MCF 10A (cell line): ENCODE results near the gene RNF11. TPM values are rescaled to one million over a fixed set of nuclear protein-coding genes. Genes with fewer than 3 reads are reported as not detected.

Experiments
- BruUV-seq: library from RNA; stranded (reverse); fragments of 400-500 nt; replicated peaks from 2 replicates; lab custom pipeline; 2021; lab: Mats Ljungman, UMichigan
- CTCF ChIA-PET: fragments of 300-600 bp; sonication (Branson Sonifier 250); formaldehyde crosslinking; extraction: SDS; loops from one replicate; lab custom pipeline; 2021; ENCODE audit warnings: antibody characterized with exemption, inconsistent platforms; lab: Yijun Ruan, JAX
- POLR2A ChIA-PET: fragments of 300-600, 350-650 bp; sonication (Branson Sonifier 250); formaldehyde crosslinking; extraction: SDS; loops from one replicate; lab custom pipeline; 2020; ENCODE audit warnings: antibody characterized with exemption, inconsistent platforms; lab: Yijun Ruan, JAX
- DNase-seq: peaks from one replicate; pipeline ENCODE4 v3.0.0-alpha.2; 2018; ENCODE audit not compliant: unreplicated experiment
- H3K27ac Mint-ChIP-seq: one replicate; pipeline ENCODE4 v1.8.0; 2022; ENCODE audit warnings: mild to moderate bottlenecking, low read depth, mixed read lengths; ENCODE audit not compliant: unreplicated experiment
- H3K27me3 Mint-ChIP-seq: one replicate; pipeline ENCODE4 v1.8.0; 2022; ENCODE audit warnings: mixed read lengths; ENCODE audit not compliant: insufficient read depth, unreplicated experiment
- H3K36me3 Mint-ChIP-seq: one replicate; pipeline ENCODE4 v1.8.0; 2022; ENCODE audit warnings: mild to moderate bottlenecking, moderate library complexity, mixed read lengths; ENCODE audit not compliant: insufficient read depth, unreplicated experiment
- H3K4me1 Mint-ChIP-seq: one replicate; pipeline ENCODE4 v1.8.0; 2022; ENCODE audit warnings: mixed read lengths; ENCODE audit not compliant: insufficient read depth, unreplicated experiment
- H3K4me3 Mint-ChIP-seq: one replicate; pipeline ENCODE4 v1.8.0; 2022; ENCODE audit warnings: mild to moderate bottlenecking, moderate library complexity, mixed read lengths; ENCODE audit not compliant: unreplicated experiment
- H3K9me3 Mint-ChIP-seq: one replicate; pipeline ENCODE4 v1.8.0; 2022; ENCODE audit warnings: mixed read lengths; ENCODE audit not compliant: unreplicated experiment
- intact Hi-C: fragments of 100-400 bp; cut with micrococcal nuclease; formaldehyde crosslinking; loops from 2 replicates; pipeline ENCODE4 v1.14.1; 2022
- total RNA-seq: library from RNA; stranded (reverse); gene quantifications from 2 replicates; pipeline ENCODE4 v1.2.3, GENCODE V29; 2022
- TF ChIP-seq, protein P1 (sequence below): fragments of 200-600 bp; IDR thresholded peaks from one replicate; pipeline ENCODE4 v1.8.0; 2022; ENCODE audit warnings: antibody characterized with exemption, mild to moderate bottlenecking; ENCODE audit not compliant: unreplicated experiment

The RNF11 gene
- total RNA-seq, 1 experiment from 2014 or later: 73.1 TPM

DNA sequence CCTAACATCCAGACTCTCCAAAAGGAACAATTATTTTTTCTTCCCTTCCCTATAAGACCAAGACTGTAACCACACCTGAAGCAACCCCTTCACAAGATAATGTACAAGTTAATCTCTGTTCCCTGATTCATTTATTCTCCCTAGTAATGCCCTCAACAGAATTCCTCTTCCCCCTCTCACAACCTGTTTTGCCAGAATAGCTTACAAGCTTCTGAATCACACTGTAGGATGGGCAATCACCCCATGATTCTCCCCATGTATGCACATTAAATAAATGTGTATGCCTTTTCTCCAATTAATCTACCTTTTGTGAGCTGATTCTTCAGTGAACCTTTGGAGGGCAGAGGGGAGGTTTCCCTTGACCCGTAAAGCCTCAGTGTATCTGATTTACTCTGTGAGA, 20.9 kb upstream of the RNF11 start:
- Mint-ChIP-seq H3K36me3 (no peaks in the 10 kb centered on the region), H3K4me1 (no peaks in the 10 kb centered on the region), H3K9me3 (no peaks in the 10 kb centered on the region), H3K4me3 (no peak overlapping the region), H3K27ac (no peak overlapping the region), H3K27me3 (no peaks in the 10 kb centered on the region)
- ChIA-PET POLR2A (interaction anchor here (2.6 kb wide), 1 partner anchor 20 kb away, joined by 12 read pairs; the partner anchor contains the start of gene RNF11), CTCF (interaction anchor here (0.5 to 2.3 kb wide), 7 partner anchors 20 to 281 kb away, joined by 3 to 20 read pairs (median 3); no protein-coding TSS in a partner anchor)
- DNase-seq: no peak
- no TSS peak for BruUV-seq
- TF ChIP-seq, protein P1, sequence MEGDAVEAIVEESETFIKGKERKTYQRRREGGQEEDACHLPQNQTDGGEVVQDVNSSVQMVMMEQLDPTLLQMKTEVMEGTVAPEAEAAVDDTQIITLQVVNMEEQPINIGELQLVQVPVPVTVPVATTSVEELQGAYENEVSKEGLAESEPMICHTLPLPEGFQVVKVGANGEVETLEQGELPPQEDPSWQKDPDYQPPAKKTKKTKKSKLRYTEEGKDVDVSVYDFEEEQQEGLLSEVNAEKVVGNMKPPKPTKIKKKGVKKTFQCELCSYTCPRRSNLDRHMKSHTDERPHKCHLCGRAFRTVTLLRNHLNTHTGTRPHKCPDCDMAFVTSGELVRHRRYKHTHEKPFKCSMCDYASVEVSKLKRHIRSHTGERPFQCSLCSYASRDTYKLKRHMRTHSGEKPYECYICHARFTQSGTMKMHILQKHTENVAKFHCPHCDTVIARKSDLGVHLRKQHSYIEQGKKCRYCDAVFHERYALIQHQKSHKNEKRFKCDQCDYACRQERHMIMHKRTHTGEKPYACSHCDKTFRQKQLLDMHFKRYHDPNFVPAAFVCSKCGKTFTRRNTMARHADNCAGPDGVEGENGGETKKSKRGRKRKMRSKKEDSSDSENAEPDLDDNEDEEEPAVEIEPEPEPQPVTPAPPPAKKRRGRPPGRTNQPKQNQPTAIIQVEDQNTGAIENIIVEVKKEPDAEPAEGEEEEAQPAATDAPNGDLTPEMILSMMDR: no peak
- intact Hi-C loops: no loop called here

DNA sequence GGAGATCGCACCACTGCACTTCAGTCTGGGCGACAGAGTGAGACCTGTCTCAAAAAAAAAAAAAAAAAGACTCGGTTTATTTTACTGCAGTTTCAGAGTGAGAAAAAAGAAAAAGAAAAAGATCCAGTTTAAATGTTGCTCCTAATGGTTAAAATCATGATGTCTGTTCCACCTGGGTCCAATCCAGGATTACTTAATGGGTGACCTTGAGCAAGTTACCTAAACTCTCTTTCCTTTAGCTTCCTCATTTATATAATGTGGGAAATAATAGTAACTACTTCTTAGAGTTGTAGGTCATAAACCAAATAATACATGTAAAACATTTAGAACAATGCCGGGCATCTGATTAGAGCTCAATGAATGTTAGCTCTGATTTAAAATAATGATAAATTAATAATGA, 19.4 kb upstream of the RNF11 start:
- H3K36me3 Mint-ChIP-seq: no peaks in the 10 kb centered on the region
- no TSS peak for BruUV-seq
- POLR2A ChIA-PET: no interaction called here
- H3K4me1 Mint-ChIP-seq: no peaks in the 10 kb centered on the region
- no peaks in the 10 kb centered on the region for H3K27me3 Mint-ChIP-seq
- no peak overlapping the region for H3K4me3 Mint-ChIP-seq
- TF ChIP-seq, protein P1: no peak
- H3K9me3 Mint-ChIP-seq: no peaks in the 10 kb centered on the region
- DNase-seq: no peak
- H3K27ac Mint-ChIP-seq: no peak overlapping the region
- intact Hi-C loops: no loop called here
- CTCF ChIA-PET: interaction anchor here (0.6 to 2.3 kb wide), 6 partner anchors 16 to 249 kb away, joined by 3 to 20 read pairs (median 3); no protein-coding TSS in a partner anchor

DNA sequence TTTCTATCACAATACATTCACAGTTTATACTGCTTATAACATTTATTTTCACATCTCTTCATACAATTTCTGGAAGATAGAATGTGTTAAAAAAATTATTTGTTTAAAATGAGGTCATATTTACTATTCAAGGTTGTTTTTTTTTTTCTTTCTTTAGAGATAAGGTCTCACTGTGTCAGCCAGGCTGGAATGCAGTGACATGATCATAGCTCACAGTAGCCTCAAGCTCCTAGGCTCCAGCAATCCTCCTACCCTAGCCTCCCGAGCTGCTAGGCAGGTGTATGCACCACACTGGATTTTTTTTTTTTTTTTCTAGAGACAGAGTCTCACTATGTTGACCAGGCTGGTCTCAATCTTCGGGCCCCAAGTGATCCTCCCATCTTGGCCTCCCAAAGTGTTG, 19.0 kb upstream of the RNF11 start:
- Mint-ChIP-seq H3K27me3 (no peaks in the 10 kb centered on the region), H3K9me3 (no peaks in the 10 kb centered on the region), H3K36me3 (no peaks in the 10 kb centered on the region), H3K27ac (no peak overlapping the region), H3K4me1 (no peaks in the 10 kb centered on the region), H3K4me3 (no peak overlapping the region)
- TF ChIP-seq, protein P1: no peak
- intact Hi-C loops: no loop called here
- BruUV-seq: no TSS peak
- ChIA-PET POLR2A (no interaction called here), CTCF (interaction anchor here (0.6 to 2.3 kb wide), 5 partner anchors 15 to 475 kb away, joined by 3 to 20 read pairs (median 4); no protein-coding TSS in a partner anchor)
- no peak for DNase-seq

DNA sequence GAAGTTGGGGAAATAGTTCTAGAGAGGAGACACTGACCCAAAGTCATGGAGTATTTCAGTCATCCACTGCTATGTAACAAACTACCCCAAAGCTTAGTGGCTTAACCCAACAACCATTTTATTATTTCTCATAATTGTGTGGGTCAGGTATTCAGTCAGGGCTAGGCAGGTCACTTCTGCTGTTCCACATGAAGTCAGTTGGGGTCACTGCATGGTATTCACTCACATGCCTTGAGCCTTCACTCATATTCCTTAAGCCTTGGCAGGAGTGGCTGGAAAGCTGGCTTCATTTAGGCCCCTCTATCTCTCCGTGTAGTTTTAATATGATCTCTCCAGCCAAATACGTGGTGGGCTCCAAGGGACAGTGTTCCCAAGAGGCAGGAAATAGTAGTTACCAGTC, 17.5 kb upstream of the RNF11 start:
- intact Hi-C loops: no loop called here
- H3K9me3 Mint-ChIP-seq: no peaks in the 10 kb centered on the region
- ChIA-PET CTCF (interaction anchor here (1.2 kb wide), 1 partner anchor 29 kb away, joined by 5 read pairs; no protein-coding TSS in a partner anchor), POLR2A (interaction anchor here (0.6 kb wide), 1 partner anchor 300 kb away, joined by 4 read pairs; the partner anchor contains the start of gene EPS15)
- H3K4me1 Mint-ChIP-seq: no peaks in the 10 kb centered on the region
- H3K36me3 Mint-ChIP-seq: no peaks in the 10 kb centered on the region
- H3K27ac Mint-ChIP-seq: no peak overlapping the region
- no peak for DNase-seq
- H3K4me3 Mint-ChIP-seq: no peak overlapping the region
- H3K27me3 Mint-ChIP-seq: no peaks in the 10 kb centered on the region
- BruUV-seq: no TSS peak
- TF ChIP-seq, protein P1: no peak
